Activated CD8-positive, alpha-beta T cell treated with anti-CD3 and anti-CD28 coated beads for 36 hours (primary cell): ENCODE measurements around the gene AMIGO3. TPM values are rescaled to one million over a fixed set of nuclear protein-coding genes. Genes with fewer than 3 reads are reported as not detected.

Source experiments
- ATAC-seq: fragments of 200-7000 bp; cut with Tn5 transposase; one replicate; pipeline ENCODE4 v1.10.0; 2021; ENCODE audit warnings: mild to moderate bottlenecking, moderate library complexity
- CTCF ChIA-PET: fragments of 350-600 bp; sonication (Branson Sonifier 250); formaldehyde crosslinking; loops from one replicate; lab custom pipeline; 2021; ENCODE audit warnings: antibody characterized with exemption; lab: Charles Lee
- POLR2A ChIA-PET: fragments of 350-600 bp; sonication (Branson Sonifier 250); formaldehyde crosslinking; loops from one replicate; lab custom pipeline; 2021; ENCODE audit warnings: antibody characterized with exemption; lab: Charles Lee
- DNase-seq: peaks from one replicate; pipeline ENCODE4 v3.0.0-alpha.2; 2020
- H3K27ac Mint-ChIP-seq: one replicate; pipeline ENCODE4 v1.8.0; 2021; ENCODE audit warnings: mild to moderate bottlenecking, mixed read lengths
- H3K27me3 Mint-ChIP-seq: one replicate; pipeline ENCODE4 v1.8.0; 2021; ENCODE audit warnings: mixed read lengths
- H3K36me3 Mint-ChIP-seq: one replicate; pipeline ENCODE4 v1.8.0; 2021; ENCODE audit warnings: low read depth, mixed read lengths
- H3K4me1 Mint-ChIP-seq: one replicate; pipeline ENCODE4 v1.8.0; 2021; ENCODE audit warnings: low read depth, mixed read lengths
- H3K4me3 Mint-ChIP-seq: one replicate; pipeline ENCODE4 v1.8.0; 2021; ENCODE audit warnings: mild to moderate bottlenecking, moderate library complexity, mixed read lengths
- H3K9me3 Mint-ChIP-seq: one replicate; pipeline ENCODE4 v1.8.0; 2021; ENCODE audit warnings: mixed read lengths
- intact Hi-C: fragments of 100-400 bp; cut with micrococcal nuclease; formaldehyde crosslinking; loops from one replicate; pipeline ENCODE4 v1.10.0; 2022
- total RNA-seq, 2 experiments: library from RNA; stranded (reverse); gene quantifications; one replicate each; pipeline ENCODE4 v1.2.3, GENCODE V29; 2021
- TF ChIP-seq, protein P1 (sequence below): fragments of 200-600 bp; IDR thresholded peaks from one replicate; pipeline ENCODE4 v1.8.0; 2022; ENCODE audit warnings: antibody characterized with exemption, mild to moderate bottlenecking

The AMIGO3 gene
- total RNA-seq, 2 experiments from 2014 or later, result 0.23 TPM; not detected in 1

GRCh38 chr3:49667701-49668413, 51.6 kb downstream of the AMIGO3 start:
- Mint-ChIP-seq H3K27ac (no peak overlapping the region), H3K4me1 (peaks cover 9% of the 10 kb centered on the region), H3K27me3 (no peaks in the 10 kb centered on the region), H3K36me3 (no peaks in the 10 kb centered on the region), H3K4me3 (no peak overlapping the region), H3K9me3 (no peaks in the 10 kb centered on the region)
- POLR2A ChIA-PET, result no interaction called here
- TF ChIP-seq, protein P1, sequence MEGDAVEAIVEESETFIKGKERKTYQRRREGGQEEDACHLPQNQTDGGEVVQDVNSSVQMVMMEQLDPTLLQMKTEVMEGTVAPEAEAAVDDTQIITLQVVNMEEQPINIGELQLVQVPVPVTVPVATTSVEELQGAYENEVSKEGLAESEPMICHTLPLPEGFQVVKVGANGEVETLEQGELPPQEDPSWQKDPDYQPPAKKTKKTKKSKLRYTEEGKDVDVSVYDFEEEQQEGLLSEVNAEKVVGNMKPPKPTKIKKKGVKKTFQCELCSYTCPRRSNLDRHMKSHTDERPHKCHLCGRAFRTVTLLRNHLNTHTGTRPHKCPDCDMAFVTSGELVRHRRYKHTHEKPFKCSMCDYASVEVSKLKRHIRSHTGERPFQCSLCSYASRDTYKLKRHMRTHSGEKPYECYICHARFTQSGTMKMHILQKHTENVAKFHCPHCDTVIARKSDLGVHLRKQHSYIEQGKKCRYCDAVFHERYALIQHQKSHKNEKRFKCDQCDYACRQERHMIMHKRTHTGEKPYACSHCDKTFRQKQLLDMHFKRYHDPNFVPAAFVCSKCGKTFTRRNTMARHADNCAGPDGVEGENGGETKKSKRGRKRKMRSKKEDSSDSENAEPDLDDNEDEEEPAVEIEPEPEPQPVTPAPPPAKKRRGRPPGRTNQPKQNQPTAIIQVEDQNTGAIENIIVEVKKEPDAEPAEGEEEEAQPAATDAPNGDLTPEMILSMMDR, result no peak
- intact Hi-C loops, result no loop called here
- DNase-seq (no peak), ATAC-seq (no peak)
- CTCF ChIA-PET, result no interaction called here

Other genes starting within 250 kb of the AMIGO3 start
- 10 to 100 TPM; 10.8 to 14.4 TPM for gene DAG1, start 249.4 kb downstream of the AMIGO3 start, total RNA-seq
- gene BSN, start 165.2 kb downstream of the AMIGO3 start, total RNA-seq, result under 1 TPM; 0.09 TPM
- 100 to 1,000 TPM; 165 to 166 TPM for gene APEH, start 45.3 kb downstream of the AMIGO3 start, total RNA-seq
- gene MST1, start 30.2 kb downstream of the AMIGO3 start, total RNA-seq, result 10 to 100 TPM in 1 of 2 experiments, 1 to 10 TPM in 1; 9.6 to 11.8 TPM
- 10 to 100 TPM; 22.0 to 31.7 TPM for gene RNF123, start 30.1 kb downstream of the AMIGO3 start, total RNA-seq
- 10 to 100 TPM; 34.7 to 35.2 TPM for gene GMPPB, start 4.3 kb upstream of the AMIGO3 start, total RNA-seq
- 10 to 100 TPM; 23.5 to 24.2 TPM for gene IP6K1, start 66.9 kb upstream of the AMIGO3 start, total RNA-seq
- not detected for gene CDHR4, start 80.2 kb upstream of the AMIGO3 start, total RNA-seq
- gene INKA1, start 83.6 kb upstream of the AMIGO3 start, total RNA-seq, result 1 to 10 TPM; 1.8 to 2.8 TPM
- 10 to 100 TPM; 69.9 to 72.3 TPM for gene UBA7, start 94.3 kb upstream of the AMIGO3 start, total RNA-seq
- gene TRAIP, start 136.9 kb upstream of the AMIGO3 start, total RNA-seq, result 10 to 100 TPM; 23.2 to 25.1 TPM
- gene CAMKV, start 150.2 kb upstream of the AMIGO3 start, total RNA-seq, result 1 to 10 TPM; 1.8 to 2.1 TPM
- 1 to 10 TPM in 1 of 2 experiments, under 1 TPM in 1; 0.79 to 1.1 TPM for gene MST1R, start 184.2 kb upstream of the AMIGO3 start, total RNA-seq
- gene MON1A, start 210.1 kb upstream of the AMIGO3 start, total RNA-seq, result 1 to 10 TPM; 6.9 to 8.5 TPM
- 10 to 100 TPM; 90.8 to 95.2 TPM for gene RBM6, start 220.5 kb upstream of the AMIGO3 start, total RNA-seq